Activated CD8-positive, alpha-beta memory T cell treated with anti-CD3 and anti-CD28 coated beads, Interleukin-2, amount 50 U/mL, for 1 hour (primary cell): Measurements from ENCODE around the gene SPRED3.
"Not testable (repeated sequence)": the region's sequence is repeated elsewhere in the genome, so short reads cannot be mapped to it uniquely, and the experiment has no call there.

Source experiments
- DNase-seq: peaks from one replicate; pipeline ENCODE4 v3.0.0-alpha.2; 2020; ENCODE audit errors: extremely low read depth

SPRED3 gene

GRCh38 chr19:38420935-38421334 is 32.4 kb downstream of the SPRED3 start:
- DNase-seq, result no peak

- no peak for DNase-seq
Observed at GRCh38 chr19:38421856-38422255, 33.4 kb downstream of the SPRED3 start.

- no peak for DNase-seq
Observed at GRCh38 chr19:38422438-38422837, 33.9 kb downstream of the SPRED3 start.

GRCh38 chr19:38424272-38424671 is 35.8 kb downstream of the SPRED3 start:
- no peak for DNase-seq

- DNase-seq, result no peak
Observed at GRCh38 chr19:38425222-38425809, 36.8 kb downstream of the SPRED3 start.

GRCh38 chr19:38425810-38426466 is 37.4 kb downstream of the SPRED3 start, which contains the start of gene RASGRP4:
RASGRP4 (minus strand) TSS chr19:38426219; CDS start chr19:38426091, 128 bp downstream.
- DNase-seq, result no peak

- not testable (repeated sequence) for DNase-seq
Observed at GRCh38 chr19:38427035-38427677, 38.7 kb downstream of the SPRED3 start.

GRCh38 chr19:38429055-38429810 is 40.7 kb downstream of the SPRED3 start:
- no peak for DNase-seq

GRCh38 chr19:38429811-38430156 is 41.3 kb downstream of the SPRED3 start:
- DNase-seq, result no peak

- no peak for DNase-seq
Observed at GRCh38 chr19:38430931-38431330, 42.4 kb downstream of the SPRED3 start.

GRCh38 chr19:38433268-38433733 is 44.8 kb downstream of the SPRED3 start, which contains the start of gene RYR1:
RYR1 (plus strand) TSS chr19:38433691; CDS start chr19:38433830, 139 bp downstream.
- DNase-seq, result no peak

GRCh38 chr19:38434549-38435051 is 46.1 kb downstream of the SPRED3 start:
- no peak for DNase-seq

- DNase-seq, result no peak
Observed at GRCh38 chr19:38437295-38437694, 48.8 kb downstream of the SPRED3 start.

GRCh38 chr19:38437917-38438316 is 49.4 kb downstream of the SPRED3 start:
- no peak for DNase-seq

GRCh38 chr19:38440592-38440991 is 52.1 kb downstream of the SPRED3 start:
- DNase-seq, result no peak

GRCh38 chr19:38441657-38442348 is 53.3 kb downstream of the SPRED3 start:
- DNase-seq, result no peak

- no peak for DNase-seq
Observed at GRCh38 chr19:38442736-38443135, 54.2 kb downstream of the SPRED3 start.

GRCh38 chr19:38443458-38443999 is 55.0 kb downstream of the SPRED3 start:
- no peak for DNase-seq

- DNase-seq, result no peak
Observed at GRCh38 chr19:38444026-38444425, 55.5 kb downstream of the SPRED3 start.

- no peak for DNase-seq
Observed at GRCh38 chr19:38445362-38445761, 56.9 kb downstream of the SPRED3 start.

GRCh38 chr19:38448225-38448624 is 59.7 kb downstream of the SPRED3 start:
- no peak for DNase-seq
